GM19438 (cell line): ENCODE data around the gene SLC9A4.
"Not testable (repeated sequence)": the region's sequence is repeated elsewhere in the genome, so short reads cannot be mapped to it uniquely, and the experiment has no call there.

ENCODE experiments used
- ATAC-seq: cut with Tn5 transposase; IDR thresholded peaks from one replicate; pipeline ENCODE4 v1.9.1; 2021; ENCODE audit warnings: low read depth; ENCODE audit not compliant: unreplicated experiment

SLC9A4 gene

GRCh38 chr2:102544182-102544581 lies 71.2 kb downstream of the SLC9A4 start:
- ATAC-seq: no peak

- ATAC-seq: no peak
Measured at GRCh38 chr2:102547462-102547861, 74.4 kb downstream of the SLC9A4 start.

- no peak for ATAC-seq
Measured at GRCh38 chr2:102549027-102549426, 76.0 kb downstream of the SLC9A4 start.

- ATAC-seq: no peak
Measured at GRCh38 chr2:102550151-102550550, 77.1 kb downstream of the SLC9A4 start.

- ATAC-seq: no peak
Measured at GRCh38 chr2:102551329-102552096, 78.5 kb downstream of the SLC9A4 start.

- ATAC-seq: no peak
Measured at GRCh38 chr2:102553601-102554000, 80.6 kb downstream of the SLC9A4 start.

GRCh38 chr2:102558463-102558862 lies 85.4 kb downstream of the SLC9A4 start:
- no peak for ATAC-seq

- ATAC-seq: not testable (repeated sequence)
Measured at GRCh38 chr2:102562542-102562941, 89.5 kb downstream of the SLC9A4 start.

- no peak for ATAC-seq
Measured at GRCh38 chr2:102575888-102576287, 102.9 kb downstream of the SLC9A4 start.

- ATAC-seq: no peak
Measured at GRCh38 chr2:102578376-102578775, 105.3 kb downstream of the SLC9A4 start.

GRCh38 chr2:102581911-102582310 lies 108.9 kb downstream of the SLC9A4 start:
- ATAC-seq: no peak

GRCh38 chr2:102582845-102583244 lies 109.8 kb downstream of the SLC9A4 start:
- no peak for ATAC-seq
